Measurements from ENCODE around the gene PTPN12.
"Not testable (repeated sequence)": the region's sequence is repeated elsewhere in the genome, so short reads cannot be mapped to it uniquely, and the experiment has no call there.

The PTPN12 gene

GRCh38 chr7:77537136-77537777, at the start of gene PTPN12:
PTPN12 (plus strand) TSS chr7:77537295; CDS start chr7:77537547, 252 bp downstream.
- DNase-seq: no peak

DNA sequence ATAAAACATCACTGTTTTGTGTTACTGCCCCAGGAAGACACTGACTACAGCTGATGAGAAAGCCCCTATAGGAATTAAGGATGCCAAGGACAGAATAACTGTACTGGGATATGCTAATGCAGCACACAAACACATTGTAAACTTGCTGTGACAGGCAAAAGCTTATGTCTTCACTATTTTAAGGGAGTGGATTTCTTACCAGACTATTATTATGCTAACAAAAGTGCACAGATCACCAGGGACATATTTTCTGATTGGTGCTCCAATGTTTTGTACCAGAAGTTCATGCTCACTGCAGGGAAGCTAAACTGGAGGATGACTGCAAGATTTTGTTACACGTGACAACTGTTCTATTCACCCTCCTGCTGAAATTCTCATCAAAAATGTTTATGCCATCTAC, 48.1 kb upstream of the PTPN12 start:
- DNase-seq: no peak

DNA sequence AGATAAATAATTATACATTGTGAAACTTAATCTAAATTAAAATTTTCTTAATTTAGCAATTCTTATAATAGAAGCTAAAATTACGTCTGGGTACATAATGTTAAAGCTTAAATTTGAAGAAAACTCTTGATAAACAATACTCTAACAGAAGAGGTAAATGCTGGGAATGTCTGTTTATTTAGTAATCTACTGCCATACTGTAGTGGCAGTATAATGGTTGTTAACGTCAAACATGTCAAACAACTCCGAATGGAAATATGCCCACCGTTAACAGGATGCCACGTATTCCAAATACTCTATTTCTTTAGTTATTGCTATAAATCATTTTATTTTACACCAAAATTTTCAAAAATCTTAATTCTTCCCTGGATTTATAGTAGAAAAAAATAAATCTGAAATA, 40.0 kb upstream of the PTPN12 start:
- DNase-seq: no peak

- no peak for DNase-seq
These were observed 38.3 kb upstream of the PTPN12 start for GRCh38 chr7:77498659-77499379.

DNA sequence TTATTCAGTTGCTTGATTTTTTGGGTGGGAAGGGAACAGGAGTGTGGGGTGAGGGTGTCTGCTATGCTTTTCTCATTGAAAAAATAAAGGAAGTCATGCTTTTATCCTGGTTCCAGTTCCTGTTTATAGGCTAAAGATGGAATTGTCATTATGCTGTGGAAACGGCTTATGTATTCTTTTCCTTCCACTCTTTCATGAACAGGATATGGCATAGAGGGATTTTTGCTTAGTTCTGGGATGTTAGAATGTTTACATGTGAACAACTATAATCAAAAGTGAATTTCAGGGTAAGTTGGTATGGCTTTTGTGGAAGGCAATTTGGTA, 35.9 kb upstream of the PTPN12 start:
- no peak for DNase-seq

GRCh38 chr7:77504951-77505350, 32.1 kb upstream of the PTPN12 start:
- DNase-seq: no peak

DNA sequence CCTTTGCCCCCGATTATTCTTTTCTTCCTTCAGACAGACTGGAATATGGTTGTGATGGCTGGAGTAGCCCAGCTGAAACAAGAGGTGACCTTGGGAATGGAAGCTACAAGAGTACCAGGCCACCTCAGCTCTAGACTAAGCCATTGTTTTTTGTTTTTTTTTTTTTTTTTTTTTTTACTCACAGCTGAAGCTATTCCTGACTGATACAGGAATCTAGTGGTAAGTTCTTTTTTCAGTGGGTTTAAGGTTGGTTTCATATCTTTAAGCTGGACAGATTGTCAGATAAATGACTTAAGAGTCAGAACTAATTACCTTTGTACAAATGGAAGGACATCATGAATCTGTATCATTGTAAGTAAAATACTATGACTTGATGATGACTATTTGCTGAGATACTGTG, 30.2 kb upstream of the PTPN12 start:
- DNase-seq: no peak

DNA sequence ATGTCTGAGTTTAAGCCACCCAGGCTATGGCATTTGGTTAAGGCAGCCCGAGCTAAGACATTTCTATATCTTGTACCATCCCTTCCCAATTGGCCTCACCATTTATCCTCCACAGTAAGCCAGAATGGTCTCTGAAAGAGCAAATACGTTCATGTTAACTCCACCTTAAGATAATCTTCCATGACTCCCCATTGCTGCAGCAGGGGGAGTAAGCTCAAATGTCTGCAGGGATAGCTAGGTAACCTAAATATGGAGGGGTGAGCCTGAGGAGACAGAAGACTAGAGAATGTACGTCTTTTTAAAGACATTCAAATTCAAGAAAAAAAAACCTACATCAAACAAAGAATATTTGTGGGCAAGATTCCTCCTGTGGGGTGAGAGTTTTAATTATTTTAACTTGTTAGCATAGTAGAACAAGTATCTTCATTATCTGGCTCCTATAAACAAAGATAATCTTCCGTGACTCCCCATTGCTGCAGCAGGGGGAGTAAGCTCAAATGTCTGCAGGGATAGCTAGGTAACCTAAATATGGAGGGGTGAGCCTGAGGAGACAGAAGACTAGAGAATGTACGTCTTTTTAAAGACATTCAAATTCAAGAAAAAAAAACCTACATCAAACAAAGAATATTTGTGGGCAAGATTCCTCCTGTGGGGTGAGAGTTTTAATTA, 24.0 kb upstream of the PTPN12 start:
- DNase-seq: not testable (repeated sequence)

DNA sequence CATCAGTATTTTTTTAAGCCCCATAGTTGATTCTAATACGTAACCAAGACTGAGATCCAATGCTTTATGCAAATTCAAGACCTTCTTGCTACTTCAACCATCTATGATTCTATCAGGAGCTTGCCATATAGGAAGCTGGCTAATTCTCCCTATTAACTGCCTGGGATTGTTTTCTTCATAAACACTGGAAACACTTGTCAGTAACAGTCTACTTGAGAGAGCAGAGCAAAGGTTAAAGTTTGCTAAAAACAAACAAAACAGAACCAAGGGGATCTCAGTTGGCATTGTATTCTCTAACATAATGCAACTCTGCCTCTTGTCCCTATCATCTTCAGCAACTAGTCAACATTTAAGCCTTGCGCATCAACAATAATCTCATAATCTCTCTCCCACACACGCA, 21.0 kb upstream of the PTPN12 start:
- DNase-seq: no peak

GRCh38 chr7:77520261-77520660, 16.8 kb upstream of the PTPN12 start:
- no peak for DNase-seq

GRCh38 chr7:77521537-77521936, 15.6 kb upstream of the PTPN12 start:
- not testable (repeated sequence) for DNase-seq

DNA sequence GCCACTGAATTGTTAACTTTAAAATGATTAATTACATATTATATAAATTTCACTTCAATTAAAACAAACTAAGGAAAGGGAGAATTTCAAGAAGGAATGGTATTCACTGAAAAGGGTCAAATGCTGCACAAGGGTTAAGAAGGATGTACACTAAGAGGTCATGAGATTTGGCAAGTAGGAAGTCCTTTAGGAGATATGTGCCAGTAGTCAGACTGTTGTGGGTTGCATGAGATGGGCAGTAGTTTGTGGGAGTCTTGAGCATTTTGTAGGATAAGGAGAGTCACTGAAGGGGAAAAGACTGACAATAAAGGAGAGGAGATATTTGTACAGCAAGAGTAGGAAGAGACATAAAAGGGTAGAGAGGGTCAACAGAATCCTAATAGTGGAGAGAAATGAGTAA, 12.4 kb upstream of the PTPN12 start:
- DNase-seq: no peak

- no peak for DNase-seq
These were observed 11.9 kb upstream of the PTPN12 start for GRCh38 chr7:77525231-77525630.

DNA sequence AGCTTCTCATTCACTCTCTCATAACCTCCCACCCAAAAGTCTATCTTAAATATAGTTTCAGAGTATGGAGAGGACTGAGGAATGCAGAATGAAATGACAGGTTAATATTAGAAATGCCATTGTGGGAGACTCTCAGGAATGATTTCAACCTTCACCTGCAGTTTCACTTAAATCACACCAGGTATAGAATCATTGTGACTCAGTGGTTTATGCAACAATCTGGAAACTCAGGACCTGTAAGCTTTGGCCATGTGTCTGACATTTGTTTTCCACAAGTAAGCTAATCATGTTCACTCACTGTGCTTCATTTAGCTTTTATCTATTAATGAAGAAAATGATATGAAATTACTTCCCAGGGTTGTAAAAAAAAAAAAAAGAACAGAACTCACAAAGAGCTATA, 8.7 kb upstream of the PTPN12 start:
- DNase-seq: no peak

GRCh38 chr7:77529279-77529678, 7.8 kb upstream of the PTPN12 start:
- no peak for DNase-seq

DNA sequence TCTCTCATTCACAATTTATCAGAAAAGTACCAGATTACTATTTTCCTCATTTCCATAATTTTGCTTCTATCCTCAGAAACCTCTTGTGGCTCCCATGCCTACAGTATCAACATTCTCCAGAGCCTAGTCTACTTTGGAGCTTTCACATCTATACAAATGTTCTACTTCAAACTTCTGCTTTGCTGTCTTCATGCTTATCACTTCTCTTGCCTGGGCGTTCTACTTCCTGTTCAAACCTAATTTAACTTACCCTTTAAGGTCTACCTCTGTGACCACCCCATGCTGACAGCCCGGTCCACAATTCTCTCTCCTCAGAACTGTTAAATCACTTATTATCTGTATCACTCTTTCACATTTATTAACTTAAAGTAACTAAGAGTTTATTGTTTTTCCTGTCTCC, 6.1 kb upstream of the PTPN12 start:
- DNase-seq: no peak

DNA sequence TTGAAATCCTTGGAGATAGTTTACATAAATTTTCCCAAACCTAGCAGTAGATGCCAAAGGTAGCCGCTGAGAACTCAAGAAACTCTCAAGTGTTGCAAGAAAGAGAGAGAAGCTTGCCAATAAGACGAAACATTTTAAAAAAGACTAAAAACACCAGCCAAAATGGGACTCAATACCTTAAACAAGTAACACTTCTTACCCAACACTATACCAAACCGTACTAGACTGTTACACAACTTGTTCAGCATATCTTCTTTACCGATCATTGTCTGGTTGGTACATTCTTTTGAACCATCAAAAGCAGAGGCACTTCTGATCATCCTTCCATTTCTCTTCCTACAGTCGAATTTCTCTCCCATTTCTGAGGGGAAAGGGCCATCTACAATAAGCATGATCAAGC, 4.8 kb upstream of the PTPN12 start:
- no peak for DNase-seq

GRCh38 chr7:77532732-77533131, 4.4 kb upstream of the PTPN12 start:
- DNase-seq: not testable (repeated sequence)

- not testable (repeated sequence) for DNase-seq
These were observed 3.0 kb upstream of the PTPN12 start for GRCh38 chr7:77534046-77534445.

- no peak for DNase-seq
These were observed 1.1 kb upstream of the PTPN12 start for GRCh38 chr7:77536017-77536412.

- peak; percentile 98 for DNase-seq
These were observed 521 bp upstream of the PTPN12 start for GRCh38 chr7:77536413-77537135.

DNA sequence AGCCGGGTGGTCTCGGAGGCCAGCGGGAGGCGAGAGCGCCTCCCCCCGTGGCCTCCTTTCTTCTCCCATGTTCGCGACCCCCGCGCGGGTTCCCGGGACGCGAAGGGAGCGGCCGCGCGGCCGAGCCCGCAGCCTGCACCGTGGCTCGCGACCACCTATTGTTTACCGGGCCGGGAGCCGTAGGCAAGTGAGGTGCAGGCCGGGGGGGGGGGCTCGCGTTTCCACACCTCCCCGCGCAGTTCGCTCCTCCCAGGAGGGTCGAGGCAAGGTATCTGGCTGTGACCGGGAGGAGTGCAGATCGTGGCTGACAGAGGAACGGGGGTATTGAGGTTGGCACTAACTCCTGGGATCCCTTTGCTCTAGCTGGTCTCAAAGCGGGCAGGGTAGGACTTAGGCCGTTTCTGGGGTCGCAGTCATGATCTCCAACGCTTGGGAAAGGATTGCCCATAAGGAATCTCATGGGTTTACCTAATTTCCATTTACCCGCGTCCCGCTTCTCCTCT, 734 bp downstream of the PTPN12 start:
- DNase-seq: peak; percentile 22

Data from 8988T (cell line).